ENCODE measurements around the gene CD79B.
A peak's percentile ranks its signal among the peaks of the same experiment; 100 is the strongest.
"Not testable (repeated sequence)": the region's sequence is repeated elsewhere in the genome, so short reads cannot be mapped to it uniquely, and the experiment has no call there.

The CD79B gene

GRCh38 chr17:63930951-63931575 is 1.1 kb downstream of the CD79B start:
- DNase-seq = peak; percentile 31 to 43

GRCh38 chr17:63929860-63930766 is 2.0 kb downstream of the CD79B start:
- DNase-seq = no peak

- no peak for DNase-seq
Observed at GRCh38 chr17:63928966-63929695, 3.0 kb downstream of the CD79B start.

GRCh38 chr17:63928172-63928666 is 3.9 kb downstream of the CD79B start:
- DNase-seq = no peak

GRCh38 chr17:63927464-63928171 is 4.5 kb downstream of the CD79B start:
- DNase-seq = no peak

GRCh38 chr17:63926164-63926563 is 6.0 kb downstream of the CD79B start:
- no peak for DNase-seq

GRCh38 chr17:63925615-63926014 is 6.5 kb downstream of the CD79B start:
- DNase-seq = no peak

- DNase-seq = not testable (repeated sequence)
Observed at GRCh38 chr17:63922402-63922801, 9.7 kb downstream of the CD79B start.

GRCh38 chr17:63920779-63921178 is 11.4 kb downstream of the CD79B start:
- DNase-seq = not testable (repeated sequence)

- DNase-seq = not testable (repeated sequence)
Observed at GRCh38 chr17:63920050-63920449, 12.1 kb downstream of the CD79B start.

- DNase-seq = peak; percentile 68 to 71
Observed at GRCh38 chr17:63919311-63919723, 12.8 kb downstream of the CD79B start.

GRCh38 chr17:63918789-63919305 is 13.3 kb downstream of the CD79B start, which contains the start of gene GH1:
TSS of gene GH1 (minus strand) at chr17:63918839. CDS start at chr17:63918776, 63 bp downstream.
- not testable (repeated sequence) for DNase-seq

- DNase-seq = no peak
Observed at GRCh38 chr17:63918305-63918704, 13.8 kb downstream of the CD79B start.

GRCh38 chr17:63917646-63918045 is 14.5 kb downstream of the CD79B start:
- DNase-seq = no peak

- DNase-seq = not testable (repeated sequence)
Observed at GRCh38 chr17:63917206-63917605, 14.9 kb downstream of the CD79B start.

GRCh38 chr17:63916566-63917185 is 15.5 kb downstream of the CD79B start:
- DNase-seq = no peak

- DNase-seq = not testable (repeated sequence)
Observed at GRCh38 chr17:63915753-63916152, 16.4 kb downstream of the CD79B start.

- DNase-seq = no peak
Observed at GRCh38 chr17:63914471-63914870, 17.7 kb downstream of the CD79B start.

GRCh38 chr17:63911657-63912100 is 20.5 kb downstream of the CD79B start:
- DNase-seq = peak; percentile 66 to 67

- no peak for DNase-seq
Observed at GRCh38 chr17:63911041-63911635, 21.0 kb downstream of the CD79B start, which contains the start of gene CSHL1. TSS of gene CSHL1 (minus strand) at chr17:63911258. CDS start at chr17:63911196, 62 bp downstream.

- DNase-seq = no peak
Observed at GRCh38 chr17:63910096-63910495, 22.0 kb downstream of the CD79B start.

All from stimulated activated CD4-positive, alpha-beta T cell treated with anti-CD3 and anti-CD28 coated beads, Interleukin-2, amount 100 ng/mL, for 48 hours (primary cell).